ENCODE data around the gene FOXD2.

FOXD2 gene

DNA sequence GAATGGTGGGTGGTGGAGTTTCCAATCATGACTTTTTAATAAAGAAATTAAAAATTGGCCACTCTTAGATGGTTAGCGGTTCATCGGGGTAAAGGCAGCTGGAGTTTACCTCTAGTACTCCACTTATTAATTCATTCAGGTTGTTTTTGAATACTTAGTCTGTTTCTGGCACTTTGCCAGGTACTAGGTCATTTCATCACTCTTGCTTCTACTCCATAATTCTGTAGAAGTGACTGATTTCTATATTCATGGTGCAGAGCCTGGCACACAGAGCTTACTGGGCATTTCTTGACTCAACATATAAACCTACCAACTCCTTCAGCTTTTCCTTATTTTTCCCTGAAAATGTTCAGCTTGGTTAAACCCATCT is 31.5 kb downstream of the FOXD2 start:
- DNase-seq = no peak

- DNase-seq = no peak
Observed at GRCh38 chr1:47469910-47470309, 32.1 kb downstream of the FOXD2 start.

GRCh38 chr1:47471163-47471562 is 33.3 kb downstream of the FOXD2 start:
- no peak for DNase-seq

DNA sequence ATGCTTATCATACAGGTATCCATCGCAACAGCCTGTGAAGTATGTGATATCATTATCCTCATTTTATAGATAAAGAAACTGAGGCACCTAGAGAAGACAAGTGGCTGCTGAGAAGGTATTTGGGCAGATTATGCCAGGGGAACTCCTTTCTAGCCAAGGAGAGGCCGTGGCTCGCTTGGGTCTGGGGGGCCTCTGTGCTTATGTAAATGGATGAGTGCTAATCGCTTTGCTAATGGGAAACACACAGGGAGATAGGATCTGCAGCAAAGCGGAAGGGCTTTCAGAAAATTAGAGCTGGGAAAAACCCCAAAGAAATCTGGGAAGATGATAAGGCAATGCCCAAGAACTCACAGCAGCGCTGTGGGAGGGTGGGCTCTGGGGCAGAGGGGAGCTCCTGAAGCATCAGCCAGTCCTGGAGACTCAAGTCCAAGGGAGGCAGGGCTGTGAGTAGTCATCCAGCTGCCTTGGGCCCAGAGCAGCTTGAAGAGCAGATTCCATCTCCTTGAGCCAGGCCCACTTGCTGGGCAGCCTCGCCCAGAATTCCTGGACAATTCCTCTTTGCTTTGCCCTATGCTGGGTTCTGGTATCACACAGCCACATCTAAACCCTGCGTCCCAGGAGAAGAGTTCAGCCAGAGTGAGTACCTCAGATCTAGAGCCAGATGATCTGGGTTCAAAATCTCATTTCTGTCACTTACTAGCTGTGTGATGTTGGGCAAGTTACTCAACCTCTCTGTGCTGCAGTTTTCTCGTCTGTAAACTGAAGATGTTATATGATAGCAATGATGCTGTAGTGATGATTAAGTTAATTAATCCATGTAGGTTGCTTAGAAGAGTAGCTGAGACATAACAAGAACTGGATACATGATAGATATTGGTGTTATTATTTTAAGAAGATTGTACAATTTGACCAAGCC is 36.7 kb downstream of the FOXD2 start:
- DNase-seq = no peak

DNA sequence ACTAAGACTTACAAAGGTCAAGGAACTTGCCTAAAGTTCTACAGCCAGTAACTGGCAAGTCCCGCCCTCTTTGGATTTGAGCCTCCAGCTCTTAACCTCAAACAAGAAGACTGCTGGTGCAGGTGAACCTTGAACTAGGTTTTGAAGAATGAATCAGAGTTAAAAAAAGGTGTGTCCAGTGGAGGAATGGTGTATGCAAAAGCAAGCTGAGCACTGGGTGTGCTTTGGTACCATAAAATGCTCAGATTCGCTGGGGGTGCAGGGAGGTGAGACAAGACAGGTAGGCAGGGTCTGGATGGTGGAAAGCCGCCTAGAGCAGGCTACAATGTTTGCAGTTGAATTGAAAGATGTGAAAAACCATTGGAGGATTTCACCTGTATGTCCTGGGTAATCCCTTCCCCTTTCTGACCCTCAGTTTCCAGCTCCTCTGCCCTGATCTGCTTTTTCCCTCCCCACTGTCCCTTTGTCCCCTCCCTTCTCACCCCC is 39.8 kb downstream of the FOXD2 start:
- DNase-seq = no peak

DNA sequence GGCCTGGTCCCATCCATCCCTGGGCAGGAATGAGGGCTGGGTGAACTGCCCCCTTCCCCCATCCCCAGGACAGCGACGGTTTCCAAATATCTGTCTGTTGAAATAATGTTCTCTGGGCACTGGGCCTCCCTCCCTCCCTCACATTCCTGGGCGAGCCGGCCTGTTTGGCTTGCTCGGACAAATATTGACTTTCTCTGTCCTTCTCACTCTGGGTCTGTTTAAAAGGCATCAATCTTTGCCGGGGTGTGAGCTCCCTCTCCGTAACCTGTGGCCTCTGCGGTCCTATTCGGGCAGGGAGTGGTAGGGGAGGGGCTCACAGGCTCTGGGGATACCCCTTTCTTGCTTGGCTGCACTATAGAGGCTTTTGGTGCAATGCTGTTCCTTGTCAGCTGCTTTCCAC is 40.2 kb downstream of the FOXD2 start:
- DNase-seq = no peak

DNA sequence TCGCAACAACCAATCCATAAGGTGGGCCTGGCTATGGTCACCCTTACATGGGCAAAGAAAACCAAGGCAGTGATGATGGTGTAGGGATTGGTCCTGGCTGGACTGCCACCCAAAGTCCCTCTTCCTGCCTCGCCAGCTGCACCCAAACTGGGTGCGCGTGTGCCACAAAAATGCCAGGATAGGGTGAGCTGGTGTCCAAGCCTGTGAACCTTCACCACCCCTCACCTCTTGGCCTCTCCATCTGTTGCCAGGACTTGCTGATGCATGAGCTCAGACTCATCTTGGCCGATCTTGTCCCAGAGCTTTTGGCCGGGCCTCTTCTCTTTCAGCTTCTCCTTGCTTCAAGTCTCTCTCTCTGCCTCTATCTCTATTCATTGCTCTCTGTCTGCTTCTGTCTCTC is 41.8 kb downstream of the FOXD2 start:
- no peak for DNase-seq

- DNase-seq = no peak
Observed at GRCh38 chr1:47481936-47482335, 44.1 kb downstream of the FOXD2 start.

GRCh38 chr1:47482786-47483185 is 44.9 kb downstream of the FOXD2 start:
- DNase-seq = no peak

DNA sequence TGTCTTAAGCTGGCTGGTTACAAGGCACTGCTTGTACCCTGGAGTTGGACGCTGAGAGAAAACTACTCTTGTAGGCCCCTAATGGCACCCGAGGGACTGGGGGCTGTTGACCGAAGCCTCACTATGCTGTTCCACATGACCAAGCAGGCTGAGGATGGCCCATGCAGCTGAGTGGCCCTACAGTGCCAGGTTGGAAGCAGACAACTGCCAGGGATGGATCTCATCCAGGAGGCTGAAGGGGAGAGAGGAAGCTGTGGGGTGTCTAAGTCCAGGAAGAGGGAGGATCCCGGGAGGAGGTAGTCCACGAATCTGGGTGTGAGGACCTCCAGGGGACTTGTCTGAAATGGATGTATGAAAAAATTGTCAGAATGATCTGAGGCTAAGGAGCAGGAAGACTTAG is 45.8 kb downstream of the FOXD2 start:
- DNase-seq = no peak

GRCh38 chr1:47485817-47486216 is 48.0 kb downstream of the FOXD2 start:
- no peak for DNase-seq

GRCh38 chr1:47487332-47487731 is 49.5 kb downstream of the FOXD2 start:
- no peak for DNase-seq

GRCh38 chr1:47487850-47488450 is 50.1 kb downstream of the FOXD2 start:
- DNase-seq = no peak
